HCEC 1CT (cell line): ENCODE data around the gene CLUH.
"Not testable (repeated sequence)": the region's sequence is repeated elsewhere in the genome, so short reads cannot be mapped to it uniquely, and the experiment has no call there.

Experiments used
- DNase-seq: peaks from one replicate; pipeline ENCODE4 v3.0.0-alpha.2; 2017

The CLUH gene

GRCh38 chr17:2701161-2701995 lies 10.2 kb downstream of the CLUH start:
- DNase-seq, result no peak

GRCh38 chr17:2700491-2701141 lies 10.9 kb downstream of the CLUH start:
- no peak for DNase-seq

- DNase-seq, result no peak
Observed at GRCh38 chr17:2700030-2700490, 11.5 kb downstream of the CLUH start.

GRCh38 chr17:2699216-2699805 lies 12.3 kb downstream of the CLUH start:
- not testable (repeated sequence) for DNase-seq

GRCh38 chr17:2697611-2698162 lies 13.9 kb downstream of the CLUH start:
- no peak for DNase-seq

GRCh38 chr17:2695961-2696760 lies 15.4 kb downstream of the CLUH start:
- no peak for DNase-seq

GRCh38 chr17:2695243-2695960 lies 16.2 kb downstream of the CLUH start:
- no peak for DNase-seq

- DNase-seq, result no peak
Observed at GRCh38 chr17:2694381-2695242, 17.0 kb downstream of the CLUH start.

GRCh38 chr17:2693561-2694380 lies 17.8 kb downstream of the CLUH start:
- DNase-seq, result no peak

- no peak for DNase-seq
Observed at GRCh38 chr17:2692781-2693135, 18.8 kb downstream of the CLUH start.

GRCh38 chr17:2691965-2692780 lies 19.4 kb downstream of the CLUH start:
- no peak for DNase-seq

GRCh38 chr17:2691069-2691871 lies 20.3 kb downstream of the CLUH start:
- no peak for DNase-seq

- no peak for DNase-seq
Observed at GRCh38 chr17:2690165-2691068, 21.1 kb downstream of the CLUH start.

- DNase-seq, result no peak
Observed at GRCh38 chr17:2689411-2690164, 22.0 kb downstream of the CLUH start.

- DNase-seq, result no peak
Observed at GRCh38 chr17:2688351-2689342, 22.9 kb downstream of the CLUH start.
